Esophagus squamous epithelium (tissue), 5 donors: ENCODE results near the gene RALGPS1. TPM values are rescaled to one million over a fixed set of nuclear protein-coding genes. Genes with fewer than 3 reads are reported as not detected.

ENCODE experiments used
- DNase-seq: peaks from one replicate; lab custom pipeline; 2025; lab: John Stamatoyannopoulos, UW
- H3K27ac ChIP-seq, 4 donors: fragments of 200-600 bp; sonication (generic); one replicate each; pipeline ENCODE4 v1.5.1; 2016 to 2019; ENCODE audit warnings: mild to moderate bottlenecking in 1 of 4
- H3K27me3 ChIP-seq, 4 donors: fragments of 200-600 bp; sonication (generic); 1 replicate in 3 of 4; 2 replicates in 1 of 4; pipeline versions ENCODE4 v1.5.1 to v1.6.0; 2017 to 2021; ENCODE audit warnings: antibody characterized with exemption in 1 of 4
- H3K36me3 ChIP-seq, 3 donors: fragments of 200-600 bp; sonication (generic); one replicate each; pipeline ENCODE4 v1.5.1; 2016 to 2019
- H3K4me1 ChIP-seq, 3 donors: fragments of 200-600 bp; sonication (generic); one replicate each; pipeline ENCODE4 v1.5.1; 2017 to 2019
- H3K4me3 ChIP-seq, 4 donors: fragments of 200-600 bp; sonication (generic); 1 replicate in 3 of 4; 2 replicates in 1 of 4; pipeline ENCODE4 v1.5.1; 2016 to 2019; ENCODE audit warnings: mild to moderate bottlenecking in 2 of 4, moderate library complexity in 1 of 4
- H3K9me3 ChIP-seq, 3 donors: fragments of 200-600 bp; sonication (generic); one replicate each; pipeline ENCODE4 v1.5.1; 2016 to 2019
- POLR2A ChIP-seq, 4 donors: fragments of 450-650 bp; IDR thresholded peaks; one replicate each; pipeline ENCODE4 v1.6.1; 2017; ENCODE audit warnings: antibody characterized with exemption in 4 of 4, mild to moderate bottlenecking in 4 of 4, moderate library complexity in 3 of 4
- WGBS, 2 donors: methylation state at CpG; one replicate each; pipeline ENCODE4 v1.1.5; 2018; 5-methylcytosine and 5-hydroxymethylcytosine counted together
- intact Hi-C: fragments of 100-400 bp; cut with DNase I; formaldehyde crosslinking; loops from one replicate; pipeline ENCODE4 v1.15.0; 2022
- total RNA-seq, 4 donors: library from RNA; depleted of rRNA; stranded (reverse); fragments of >200 nt; gene quantifications; one replicate each; pipeline ENCODE4 v1.1.0, GENCODE V29; 2016
- TF ChIP-seq, protein P1 (sequence below), 6 experiments: fragments of 450-650 bp in 4 of 6; fragments of 200-600 bp in 2 of 6; sonication (generic) in 2 of 6; IDR thresholded peaks; one replicate each; pipeline ENCODE4 v1.5.1; 2016 to 2019; ENCODE audit warnings: antibody characterized with exemption in 6 of 6, mild to moderate bottlenecking in 4 of 6, moderate library complexity in 4 of 6
- donor health status: DM: yes; HTN: yes; CAD: no.

RALGPS1 gene
- total RNA-seq, 4 donors from 2014 or later: 3.0 to 16.4 (median 10.6) TPM

DNA sequence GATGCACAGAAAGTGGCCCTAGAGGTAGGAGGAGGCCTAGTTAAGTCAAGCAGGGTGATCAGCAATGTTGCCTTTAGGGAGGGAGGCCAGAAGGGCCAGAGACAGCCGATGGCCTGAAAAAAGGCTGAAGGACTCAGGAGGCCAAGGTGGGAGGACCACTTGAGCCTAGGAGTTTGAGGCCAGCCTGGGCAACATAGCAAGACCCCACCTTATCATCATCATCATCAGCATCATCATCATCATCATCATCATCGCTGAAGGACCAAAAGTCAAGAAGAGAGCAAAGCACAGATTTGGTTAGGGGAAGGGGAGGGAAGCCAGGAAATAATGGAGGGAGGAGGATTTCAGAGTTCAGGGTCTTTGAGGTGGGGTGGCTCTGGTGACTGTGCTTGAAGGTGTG lies 74.3 kb downstream of the RALGPS1 start:
- Histone ChIP-seq H3K9me3 (peaks cover 0 to 8% (median 0%) of the 10 kb centered on the region in 3 donors), H3K27me3 (no peaks in the 10 kb centered on the region), H3K4me1 (peaks cover 27 to 71% (median 28%) of the 10 kb centered on the region in 3 donors), H3K27ac (peak overlapping the region in 2 of 4 donors; percentile 14 to 71), H3K36me3 (no peaks in the 10 kb centered on the region), H3K4me3 (no peak overlapping the region)
- DNase-seq: no peak
- no peak for TF ChIP-seq POLR2A (IDR thresholded peaks at IDR 0.05)
- TF ChIP-seq, protein P1, sequence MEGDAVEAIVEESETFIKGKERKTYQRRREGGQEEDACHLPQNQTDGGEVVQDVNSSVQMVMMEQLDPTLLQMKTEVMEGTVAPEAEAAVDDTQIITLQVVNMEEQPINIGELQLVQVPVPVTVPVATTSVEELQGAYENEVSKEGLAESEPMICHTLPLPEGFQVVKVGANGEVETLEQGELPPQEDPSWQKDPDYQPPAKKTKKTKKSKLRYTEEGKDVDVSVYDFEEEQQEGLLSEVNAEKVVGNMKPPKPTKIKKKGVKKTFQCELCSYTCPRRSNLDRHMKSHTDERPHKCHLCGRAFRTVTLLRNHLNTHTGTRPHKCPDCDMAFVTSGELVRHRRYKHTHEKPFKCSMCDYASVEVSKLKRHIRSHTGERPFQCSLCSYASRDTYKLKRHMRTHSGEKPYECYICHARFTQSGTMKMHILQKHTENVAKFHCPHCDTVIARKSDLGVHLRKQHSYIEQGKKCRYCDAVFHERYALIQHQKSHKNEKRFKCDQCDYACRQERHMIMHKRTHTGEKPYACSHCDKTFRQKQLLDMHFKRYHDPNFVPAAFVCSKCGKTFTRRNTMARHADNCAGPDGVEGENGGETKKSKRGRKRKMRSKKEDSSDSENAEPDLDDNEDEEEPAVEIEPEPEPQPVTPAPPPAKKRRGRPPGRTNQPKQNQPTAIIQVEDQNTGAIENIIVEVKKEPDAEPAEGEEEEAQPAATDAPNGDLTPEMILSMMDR (IDR thresholded peaks at IDR 0.05): no peak
- intact Hi-C loops: no loop called here
- 81 to 88% methylated on average over 2 of the region's 2 CpGs for WGBS, 2 donors

DNA sequence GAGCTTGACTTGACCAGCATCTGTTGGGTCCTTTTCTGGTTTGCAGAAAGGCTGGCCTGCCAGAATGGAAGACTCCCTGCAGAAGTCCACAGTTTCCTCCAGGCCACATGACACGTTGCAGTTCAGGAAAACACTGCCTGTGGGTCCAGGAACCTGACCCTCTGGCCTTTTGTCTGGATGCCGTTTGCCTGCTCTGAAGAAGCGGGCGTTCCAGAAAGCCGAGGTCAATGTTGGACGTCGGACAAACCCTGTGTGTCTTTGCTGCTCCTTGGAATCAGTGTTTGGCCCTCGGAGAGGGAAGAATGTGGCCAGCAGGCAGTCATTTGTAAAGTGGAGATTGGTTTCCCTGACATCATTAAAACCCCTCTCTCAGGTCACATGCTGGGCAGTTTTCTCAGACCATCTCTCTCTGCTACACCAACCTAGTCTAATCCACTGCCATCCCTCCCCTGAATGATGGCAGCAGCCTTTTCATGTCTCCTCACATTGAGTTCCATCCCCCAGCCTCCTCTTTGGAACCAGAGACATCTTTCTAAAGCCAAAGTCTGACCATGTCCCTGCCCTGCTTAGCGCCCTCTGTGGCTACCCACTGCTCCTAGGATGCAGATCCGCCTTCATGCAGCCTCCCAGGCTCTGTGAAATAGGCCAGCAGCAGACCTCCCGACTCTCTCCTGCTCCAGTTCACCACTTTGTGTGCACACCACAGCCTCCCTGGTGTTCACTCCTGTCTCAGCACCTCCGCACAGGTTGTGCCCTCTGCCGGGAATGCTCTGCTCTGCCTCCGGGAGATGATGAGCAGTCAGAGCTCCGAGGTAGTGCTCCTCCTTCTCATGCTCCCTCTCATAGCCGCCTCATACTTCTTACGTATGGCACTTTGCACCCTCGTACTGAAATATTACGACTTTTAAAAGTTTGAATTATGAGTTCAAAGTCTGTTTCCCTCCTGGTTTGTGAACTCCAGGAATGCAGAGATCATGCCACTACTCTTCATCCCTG lies 75.6 kb downstream of the RALGPS1 start:
- peak overlapping the region; percentile 39 to 71 (median 47) for H3K27ac ChIP-seq
- H3K36me3 ChIP-seq: no peaks in the 10 kb centered on the region
- TF ChIP-seq POLR2A (IDR thresholded peaks at IDR 0.05): no peak
- TF ChIP-seq, protein P1 (IDR thresholded peaks at IDR 0.05): no peak
- WGBS, 2 donors: 68 to 83% methylated on average over 18 to 19 of the region's 19 CpGs
- intact Hi-C loops: no loop called here
- no peaks in the 10 kb centered on the region for H3K27me3 ChIP-seq
- no peak overlapping the region for H3K4me3 ChIP-seq
- H3K9me3 ChIP-seq: peaks cover 0 to 8% (median 0%) of the 10 kb centered on the region in 3 donors
- DNase-seq: no peak
- peaks cover 21 to 58% (median 22%) of the 10 kb centered on the region in 3 donors for H3K4me1 ChIP-seq

DNA sequence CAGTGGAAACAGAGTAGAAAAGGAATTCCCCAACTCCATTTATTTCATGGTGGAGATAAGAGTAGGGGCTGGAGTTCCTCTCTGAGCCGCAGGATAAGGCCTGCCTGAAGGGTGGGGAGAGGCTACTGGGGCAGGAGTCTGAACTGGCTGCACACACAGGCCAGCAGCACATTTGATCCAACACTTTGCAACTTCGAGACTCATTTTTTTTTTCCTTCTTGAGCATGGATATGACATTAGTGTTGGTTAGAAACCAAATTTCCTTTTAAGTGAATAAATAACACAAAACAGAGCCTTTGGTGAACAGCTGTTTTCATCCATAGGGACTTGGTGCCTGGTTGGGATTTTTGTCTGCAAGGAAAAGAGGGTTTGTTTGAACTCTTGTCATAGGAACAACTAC lies 76.6 kb downstream of the RALGPS1 start:
- no peaks in the 10 kb centered on the region for H3K36me3 ChIP-seq
- intact Hi-C loops: no loop called here
- DNase-seq: no peak
- H3K27ac ChIP-seq: peak overlapping the region in 3 of 4 donors; percentile 41 to 71 (median 53)
- H3K4me1 ChIP-seq: peaks cover 11 to 47% (median 17%) of the 10 kb centered on the region in 3 donors
- TF ChIP-seq, protein P1 (IDR thresholded peaks at IDR 0.05): no peak
- TF ChIP-seq POLR2A (IDR thresholded peaks at IDR 0.05): no peak
- WGBS, 2 donors: 58 to 64% methylated on average over 2 of the region's 2 CpGs
- no peak overlapping the region for H3K4me3 ChIP-seq
- H3K27me3 ChIP-seq: no peaks in the 10 kb centered on the region
- H3K9me3 ChIP-seq: peaks cover 0 to 8% (median 0%) of the 10 kb centered on the region in 3 donors

DNA sequence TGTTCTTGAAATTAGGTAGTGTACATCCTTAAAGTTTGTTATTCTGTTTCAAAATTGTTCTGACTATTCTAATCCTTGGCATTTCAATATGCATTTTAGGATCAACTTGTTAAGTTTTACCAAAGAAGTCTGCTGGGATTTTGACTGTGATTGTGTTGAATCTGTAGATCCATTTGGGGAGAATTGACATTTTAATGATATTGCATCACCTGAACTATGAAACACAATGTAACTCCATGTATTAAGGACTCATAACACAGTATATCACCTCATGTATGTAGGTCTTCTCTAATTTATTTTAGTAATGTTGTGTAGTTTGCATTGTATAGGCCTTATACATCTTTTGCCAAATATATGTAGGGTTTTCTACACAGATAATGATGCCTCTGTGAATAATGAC lies 77.8 kb downstream of the RALGPS1 start:
- H3K27me3 ChIP-seq: no peaks in the 10 kb centered on the region
- H3K9me3 ChIP-seq: peaks cover 0 to 8% (median 0%) of the 10 kb centered on the region in 3 donors
- H3K4me1 ChIP-seq: peaks cover 0 to 35% (median 8%) of the 10 kb centered on the region in 3 donors
- no peak overlapping the region for H3K4me3 ChIP-seq
- TF ChIP-seq, protein P1 (IDR thresholded peaks at IDR 0.05): no peak
- no peak for TF ChIP-seq POLR2A (IDR thresholded peaks at IDR 0.05)
- H3K27ac ChIP-seq: no peak overlapping the region
- DNase-seq: no peak
- intact Hi-C loops: no loop called here
- H3K36me3 ChIP-seq: no peaks in the 10 kb centered on the region
